Stimulated activated CD8-positive, alpha-beta memory T cell treated with anti-CD3 and anti-CD28 coated beads, Interleukin-15, amount 100 ng/mL, for 48 hours (primary cell): Measurements from ENCODE around the gene ADGRL1.
A peak's percentile ranks its signal among the peaks of the same experiment; 100 is the strongest.
"Not testable (repeated sequence)": the region's sequence is repeated elsewhere in the genome, so short reads cannot be mapped to it uniquely, and the experiment has no call there.

Experiments used
- DNase-seq, 2 donors: peaks; one replicate each; pipeline ENCODE4 v3.0.0-alpha.2; 2020; ENCODE audit warnings: low read depth in 2 of 2

The ADGRL1 gene

GRCh38 chr19:14218620-14219330 lies 12.8 kb upstream of the ADGRL1 start:
- DNase-seq: no peak

- not testable (repeated sequence) for DNase-seq
Observed at GRCh38 chr19:14217886-14218285, 11.9 kb upstream of the ADGRL1 start.

GRCh38 chr19:14214580-14214979 lies 8.6 kb upstream of the ADGRL1 start:
- DNase-seq: no peak

GRCh38 chr19:14210182-14210581 lies 4.2 kb upstream of the ADGRL1 start:
- DNase-seq: not testable (repeated sequence)

GRCh38 chr19:14209401-14209800 lies 3.4 kb upstream of the ADGRL1 start:
- DNase-seq: not testable (repeated sequence)

GRCh38 chr19:14208496-14208895 lies 2.5 kb upstream of the ADGRL1 start:
- DNase-seq: not testable (repeated sequence)

- not testable (repeated sequence) for DNase-seq
Observed at GRCh38 chr19:14207796-14208195, 1.8 kb upstream of the ADGRL1 start.

GRCh38 chr19:14206737-14207726 lies 1.1 kb upstream of the ADGRL1 start:
- peak; percentile 59 to 71 for DNase-seq

- DNase-seq: not testable (repeated sequence)
Observed at GRCh38 chr19:14206308-14206707, 339 bp upstream of the ADGRL1 start.

DNA sequence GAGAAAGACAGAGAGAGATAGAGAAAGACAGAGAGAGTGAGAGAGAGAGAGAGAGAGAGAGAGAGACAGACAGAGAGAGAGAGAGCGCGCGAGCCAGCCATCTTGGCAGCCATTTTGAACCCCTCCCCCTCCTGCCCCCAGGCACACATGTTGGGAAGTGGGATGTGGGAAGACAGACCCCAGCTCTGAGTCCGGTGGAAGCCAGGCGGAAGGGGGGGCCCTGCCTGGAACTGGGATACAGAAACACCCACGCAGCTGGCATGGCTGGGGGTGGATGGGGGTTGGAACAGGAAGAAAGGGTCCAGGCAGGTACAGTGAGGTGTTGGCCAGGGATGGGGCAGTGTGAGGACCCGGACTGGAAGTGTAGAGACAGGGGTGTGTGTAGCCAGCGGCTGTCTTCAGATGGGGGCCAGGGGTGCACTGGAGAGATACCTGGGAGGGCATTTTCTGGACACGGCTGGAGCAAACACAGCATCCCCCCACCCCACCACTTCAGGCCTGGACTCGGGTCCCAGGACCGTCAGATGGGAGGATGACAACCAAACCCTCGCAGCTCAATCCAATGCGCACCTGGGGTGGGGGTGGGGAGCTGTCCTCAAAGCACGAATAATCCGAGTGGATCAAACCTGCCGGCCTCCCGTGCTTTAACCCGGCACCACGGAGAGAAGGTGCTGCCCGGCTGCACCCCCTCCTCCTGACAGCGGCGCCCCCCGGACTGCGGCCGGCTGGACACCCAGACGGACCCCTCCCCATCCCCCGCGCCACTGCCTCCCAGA lies 1.1 kb downstream of the ADGRL1 start:
- not testable (repeated sequence) for DNase-seq

DNA sequence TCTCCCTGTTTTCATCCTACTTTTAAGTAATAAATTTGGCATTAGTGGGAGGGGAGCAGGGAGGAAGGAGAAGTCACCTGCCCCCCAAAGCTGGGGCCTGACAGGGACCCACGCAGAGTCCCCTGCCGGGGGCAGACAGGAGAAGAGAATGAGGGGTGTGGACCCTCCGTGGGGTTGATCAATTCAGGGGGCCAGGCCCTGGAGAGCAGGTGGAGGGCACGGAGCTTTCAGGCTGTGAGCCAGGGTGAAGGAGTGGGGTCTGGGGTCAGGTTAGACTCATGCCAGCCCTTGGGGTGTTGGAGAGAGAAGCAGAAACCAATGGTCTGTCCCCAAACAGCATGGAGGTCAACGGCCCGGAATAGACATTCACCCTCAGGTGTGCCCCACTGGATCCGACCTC lies 1.8 kb downstream of the ADGRL1 start:
- DNase-seq: not testable (repeated sequence)

- not testable (repeated sequence) for DNase-seq
Observed at GRCh38 chr19:14203788-14204187, 2.2 kb downstream of the ADGRL1 start.

- no peak for DNase-seq
Observed at GRCh38 chr19:14203177-14203576, 2.8 kb downstream of the ADGRL1 start.

- not testable (repeated sequence) for DNase-seq
Observed at GRCh38 chr19:14201481-14201880, 4.5 kb downstream of the ADGRL1 start.

- peak; percentile 45 to 47 for DNase-seq
Observed at GRCh38 chr19:14200147-14200841, 5.7 kb downstream of the ADGRL1 start.

- DNase-seq: no peak
Observed at GRCh38 chr19:14198384-14199376, 7.3 kb downstream of the ADGRL1 start.

GRCh38 chr19:14197882-14198281 lies 8.1 kb downstream of the ADGRL1 start:
- no peak for DNase-seq

GRCh38 chr19:14197288-14197687 lies 8.7 kb downstream of the ADGRL1 start:
- not testable (repeated sequence) for DNase-seq

DNA sequence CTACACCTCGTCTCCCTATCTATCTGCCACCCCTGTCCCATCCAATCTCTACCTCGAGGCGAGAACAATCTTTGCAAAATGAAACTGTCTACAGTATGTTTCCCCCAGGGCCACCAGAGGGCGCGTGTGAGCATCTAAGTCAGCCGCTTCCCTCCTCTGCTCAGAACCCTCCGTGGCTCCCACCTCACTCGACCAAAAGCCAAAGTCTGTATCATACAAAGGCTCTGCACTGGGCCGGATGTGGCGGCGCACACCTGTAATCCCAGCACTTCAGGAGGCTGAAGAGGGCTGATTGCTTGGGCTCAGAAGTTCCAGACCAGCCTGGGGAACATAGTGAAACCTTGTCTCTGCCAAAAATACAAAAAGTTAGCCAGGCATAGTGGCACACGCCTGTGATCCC lies 9.9 kb downstream of the ADGRL1 start:
- DNase-seq: peak; percentile 48 to 56

DNA sequence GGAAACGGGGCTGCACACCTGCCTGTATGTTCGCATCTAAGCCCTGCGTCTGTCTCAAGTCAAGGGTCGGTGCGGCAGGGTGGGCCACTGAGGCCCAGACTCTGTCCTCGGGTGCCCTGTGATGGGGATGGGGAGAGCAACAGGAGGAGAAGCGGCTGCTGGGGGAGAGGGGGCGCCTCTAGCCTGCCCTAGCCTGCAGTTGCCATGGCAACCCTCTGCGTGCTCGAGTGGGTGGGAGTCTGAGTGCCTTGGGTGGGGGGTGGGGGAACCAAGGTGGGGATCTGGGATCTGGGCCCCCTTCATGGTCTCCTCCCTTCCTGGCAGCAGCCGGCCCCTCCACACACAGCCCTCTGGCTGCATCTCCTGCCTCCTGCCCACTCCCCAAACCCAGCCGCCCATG lies 10.8 kb downstream of the ADGRL1 start:
- DNase-seq: not testable (repeated sequence)
